ENCODE data around the gene ROR2. TPM values are rescaled to one million over a fixed set of nuclear protein-coding genes. Genes with fewer than 3 reads are reported as not detected.

ROR2 gene
- total RNA-seq, 1 donor from 2014 or later, result 7.4 TPM

- intact Hi-C loops (cut with micrococcal nuclease), result loop anchor here (10.0 kb wide), 1 partner anchor 337 kb away; the partner anchor contains the start of gene SPTLC1
Measured at GRCh38 chr9:91778031-91778430, 172.0 kb downstream of the ROR2 start.

GRCh38 chr9:91777292-91777830 is 172.7 kb downstream of the ROR2 start:
- intact Hi-C loops (cut with micrococcal nuclease), result loop anchor here (10.0 kb wide), 1 partner anchor 337 kb away; the partner anchor contains the start of gene SPTLC1

- intact Hi-C loops (cut with micrococcal nuclease), result loop anchor here (10.0 kb wide), 1 partner anchor 338 kb away; the partner anchor contains the start of gene SPTLC1
Measured at GRCh38 chr9:91776409-91777291, 173.4 kb downstream of the ROR2 start.

- intact Hi-C loops (cut with micrococcal nuclease), result loop anchor here (1.0 to 10.0 kb wide), 5 partner anchors 107 to 339 kb away; partner anchors contain the start of genes ROR2 and SPTLC1
Measured at GRCh38 chr9:91775708-91776028, 174.4 kb downstream of the ROR2 start.

GRCh38 chr9:91775011-91775707 is 174.9 kb downstream of the ROR2 start:
- intact Hi-C loops (cut with micrococcal nuclease), result loop anchor here (1.0 to 10.0 kb wide), 5 partner anchors 108 to 340 kb away; partner anchors contain the start of genes ROR2 and SPTLC1

GRCh38 chr9:91773156-91773555 is 176.9 kb downstream of the ROR2 start:
- intact Hi-C loops (cut with micrococcal nuclease), result loop anchor here (10.0 kb wide), 1 partner anchor 342 kb away; the partner anchor contains the start of gene SPTLC1

- intact Hi-C loops (cut with micrococcal nuclease), result loop anchor here (10.0 kb wide), 1 partner anchor 343 kb away; the partner anchor contains the start of gene SPTLC1
Measured at GRCh38 chr9:91771864-91772263, 178.2 kb downstream of the ROR2 start.

- intact Hi-C loops (cut with micrococcal nuclease), result loop anchor here (10.0 kb wide), 1 partner anchor 344 kb away; the partner anchor contains the start of gene SPTLC1
Measured at GRCh38 chr9:91771027-91771426, 179.0 kb downstream of the ROR2 start.

- intact Hi-C loops (cut with micrococcal nuclease), result loop anchor here (10.0 kb wide), 1 partner anchor 345 kb away; the partner anchor contains the start of gene SPTLC1
Measured at GRCh38 chr9:91770229-91770628, 179.8 kb downstream of the ROR2 start.

- intact Hi-C loops (cut with micrococcal nuclease), result no loop called here
Measured at GRCh38 chr9:91768977-91769916, 180.8 kb downstream of the ROR2 start.

- intact Hi-C loops (cut with micrococcal nuclease), result no loop called here
Measured at GRCh38 chr9:91768507-91768906, 181.5 kb downstream of the ROR2 start.

- intact Hi-C loops (cut with micrococcal nuclease), result no loop called here
Measured at GRCh38 chr9:91766315-91767069, 183.5 kb downstream of the ROR2 start.

- intact Hi-C loops (cut with micrococcal nuclease), result no loop called here
Measured at GRCh38 chr9:91765296-91765695, 184.7 kb downstream of the ROR2 start.

GRCh38 chr9:91764661-91765060 is 185.4 kb downstream of the ROR2 start:
- intact Hi-C loops (cut with micrococcal nuclease), result no loop called here

GRCh38 chr9:91761362-91761761 is 188.7 kb downstream of the ROR2 start:
- intact Hi-C loops (cut with micrococcal nuclease), result no loop called here

- intact Hi-C loops (cut with micrococcal nuclease), result no loop called here
Measured at GRCh38 chr9:91760906-91761305, 189.1 kb downstream of the ROR2 start.

- intact Hi-C loops (cut with micrococcal nuclease), result loop anchor here (1.0 kb wide), 2 partner anchors 192 to 220 kb away; partner anchors contain the start of gene ROR2
Measured at GRCh38 chr9:91758491-91758981, 191.5 kb downstream of the ROR2 start.

GRCh38 chr9:91757782-91758181 is 192.2 kb downstream of the ROR2 start:
- intact Hi-C loops (cut with micrococcal nuclease), result loop anchor here (1.0 kb wide), 2 partner anchors 193 to 221 kb away; partner anchors contain the start of gene ROR2

GRCh38 chr9:91756510-91756780 is 193.6 kb downstream of the ROR2 start:
- intact Hi-C loops (cut with micrococcal nuclease), result no loop called here

Measured in T-helper 1 cell treated with Interleukin-12 subunit alpha and Interleukin-12 subunit beta and Interleukin-4 antibody, amounts not matched to agents 30 ng/mL and 1 ng/mL, for 36 hours (primary cell).